Mammary epithelial cell (primary cell): ENCODE results near the gene CHRNE.

Source experiments
- CTCF ChIP-seq, 2 donors: IDR thresholded peaks in 1 of 2; conservative IDR thresholded peaks in 1 of 2; 2 replicates each; pipeline ENCODE4 v1.5.1; 2011 to 2012; ENCODE audit warnings: inconsistent platforms in 2 of 2, low read length in 2 of 2, mild to moderate bottlenecking in 2 of 2, control low read depth in 1 of 2, low read depth in 1 of 2; ENCODE audit not compliant: insufficient read depth in 1 of 2; ENCODE audit errors: extremely low read depth in 1 of 2
- EZH2 ChIP-seq: IDR thresholded peaks from 2 replicates; pipeline ENCODE4 v1.6.1; 2012; ENCODE audit warnings: low read length, inconsistent platforms, borderline replicate concordance

- TF ChIP-seq CTCF (conservative IDR thresholded peaks at IDR 0.05 in 1 of 2, IDR thresholded peaks at IDR 0.05 in 1 of 2; ENCODE audit: extremely low read depth in 1 of 2, insufficient read depth in 1 of 2, low read depth in 1 of 2, low read length in 2 of 2) (no peak), EZH2 (no peak)
Observed at GRCh38 chr17:4951486-4951885, 48.6 kb upstream of the CHRNE start.
